ENCODE results near the gene EGFL7.

The EGFL7 gene

GRCh38 chr9:136645352-136645902 is 17.3 kb upstream of the EGFL7 start:
- no peak for DNase-seq

GRCh38 chr9:136645903-136646754 is 16.6 kb upstream of the EGFL7 start:
- no peak for DNase-seq

- DNase-seq: no peak
These were observed 15.6 kb upstream of the EGFL7 start for GRCh38 chr9:136646827-136647711.

- DNase-seq: no peak
These were observed 14.0 kb upstream of the EGFL7 start for GRCh38 chr9:136648751-136649150.

- DNase-seq: no peak
These were observed 12.7 kb upstream of the EGFL7 start for GRCh38 chr9:136650021-136650420.

GRCh38 chr9:136650648-136651047 is 12.1 kb upstream of the EGFL7 start:
- no peak for DNase-seq

GRCh38 chr9:136651860-136652259 is 10.9 kb upstream of the EGFL7 start:
- no peak for DNase-seq

GRCh38 chr9:136653323-136654079 is 9.2 kb upstream of the EGFL7 start:
- DNase-seq: no peak

GRCh38 chr9:136654820-136655535 is 7.7 kb upstream of the EGFL7 start:
- no peak for DNase-seq

- no peak for DNase-seq
These were observed 7.1 kb upstream of the EGFL7 start for GRCh38 chr9:136655536-136656182.

GRCh38 chr9:136656183-136656738 is 6.5 kb upstream of the EGFL7 start:
- no peak for DNase-seq

- DNase-seq: no peak
These were observed 5.7 kb upstream of the EGFL7 start for GRCh38 chr9:136656795-136657611.

- no peak for DNase-seq
These were observed 4.5 kb upstream of the EGFL7 start for GRCh38 chr9:136657974-136658848.

- DNase-seq: no peak
These were observed 3.7 kb upstream of the EGFL7 start for GRCh38 chr9:136658849-136659535.

GRCh38 chr9:136659861-136660784 is 2.6 kb upstream of the EGFL7 start:
- DNase-seq: no peak

- DNase-seq: no peak
These were observed 1.7 kb upstream of the EGFL7 start for GRCh38 chr9:136660971-136661550.

Measured in DMS 273 treated with DMSO at 0.1 percent for 48 hours (cell line).